ENCODE data around the gene NDRG4.

GRCh38 chr16:58485184-58485887, 14.6 kb upstream of the NDRG4 start:
- TF ChIP-seq CTCF (IDR thresholded peaks at IDR 0.05; ENCODE audit: poor library complexity, severe bottlenecking) (no peak), EZH2 (IDR thresholded peaks at IDR 0.05; ENCODE audit: borderline replicate concordance, insufficient read depth, low read length, poor library complexity, severe bottlenecking) (no peak)

Data from neural cell (in vitro differentiated cells).